GM21447 (cell line): ENCODE results near the gene OSTC.

Experiments used
- ATAC-seq: cut with Tn5 transposase; IDR thresholded peaks from one replicate; pipeline ENCODE4 v1.9.1; 2021; ENCODE audit not compliant: unreplicated experiment

OSTC gene

DNA sequence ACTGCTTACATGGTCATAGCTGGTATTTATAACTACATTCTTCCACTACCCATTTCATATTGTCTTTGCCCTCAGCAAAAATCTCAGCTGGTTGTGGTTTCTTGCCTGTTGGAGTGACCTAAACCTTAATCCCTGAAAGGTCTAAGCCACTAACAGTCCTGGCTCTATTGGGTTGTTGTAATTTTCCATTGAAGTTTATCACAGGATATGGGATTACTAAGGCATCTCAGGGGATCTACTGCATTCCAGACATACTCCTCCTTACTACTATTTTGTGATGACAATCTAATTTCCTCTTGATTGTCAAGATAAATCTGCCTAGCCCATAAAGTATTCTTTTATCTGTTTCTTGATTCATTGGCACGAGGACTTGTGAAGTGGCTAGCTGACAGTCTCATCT is 6.2 kb upstream of the OSTC start:
- no peak for ATAC-seq

- no peak for ATAC-seq
These were observed 3.7 kb upstream of the OSTC start for GRCh38 chr4:108646706-108647105.

GRCh38 chr4:108649863-108650211 is 562 bp upstream of the OSTC start:
- peak; percentile 12 for ATAC-seq

DNA sequence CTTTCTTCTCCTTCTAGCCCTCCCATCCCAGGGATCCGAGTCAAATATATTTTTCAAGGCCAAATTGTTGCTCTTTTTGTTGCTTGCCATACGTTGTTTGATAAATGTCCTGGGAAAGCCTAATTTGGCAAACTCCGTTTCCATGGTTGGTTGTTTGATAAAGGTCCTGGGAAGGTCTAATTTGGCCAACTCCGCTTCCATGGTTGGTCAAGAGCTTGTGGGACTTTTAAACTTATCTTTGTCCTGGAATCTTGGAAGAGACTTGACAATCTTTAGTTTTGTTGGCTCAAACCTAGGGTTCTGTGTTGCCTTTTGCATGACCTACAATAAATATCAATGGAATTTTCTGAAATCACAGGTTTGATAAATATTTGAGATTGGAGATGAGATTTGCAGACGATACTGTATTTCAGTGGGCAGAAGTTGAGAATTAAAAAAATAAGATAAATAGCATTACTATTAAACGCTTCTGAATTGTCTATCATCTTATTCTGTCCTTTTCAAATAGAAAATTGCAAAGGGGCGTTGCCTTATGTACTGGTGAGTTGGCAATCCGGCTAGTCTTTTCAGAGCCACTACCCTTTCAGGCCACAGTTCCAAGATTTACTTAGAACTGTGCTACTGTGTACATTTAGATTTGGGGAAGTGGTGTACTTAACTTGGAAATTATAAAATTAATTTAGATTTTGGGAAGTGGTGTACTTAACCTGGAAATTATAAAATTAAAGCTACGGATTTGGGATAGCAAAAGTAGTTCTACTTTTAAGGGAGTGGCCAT is 804 bp downstream of the OSTC start:
- ATAC-seq = no peak

GRCh38 chr4:108662629-108663028 is 12.2 kb downstream of the OSTC start:
- no peak for ATAC-seq

GRCh38 chr4:108674356-108674977 is 24.1 kb downstream of the OSTC start:
- ATAC-seq = no peak

GRCh38 chr4:108681321-108681809 is 31.0 kb downstream of the OSTC start:
- no peak for ATAC-seq

- no peak for ATAC-seq
These were observed 33.1 kb downstream of the OSTC start for GRCh38 chr4:108683479-108683878.

- ATAC-seq = no peak
These were observed 34.8 kb downstream of the OSTC start for GRCh38 chr4:108685036-108685686.

DNA sequence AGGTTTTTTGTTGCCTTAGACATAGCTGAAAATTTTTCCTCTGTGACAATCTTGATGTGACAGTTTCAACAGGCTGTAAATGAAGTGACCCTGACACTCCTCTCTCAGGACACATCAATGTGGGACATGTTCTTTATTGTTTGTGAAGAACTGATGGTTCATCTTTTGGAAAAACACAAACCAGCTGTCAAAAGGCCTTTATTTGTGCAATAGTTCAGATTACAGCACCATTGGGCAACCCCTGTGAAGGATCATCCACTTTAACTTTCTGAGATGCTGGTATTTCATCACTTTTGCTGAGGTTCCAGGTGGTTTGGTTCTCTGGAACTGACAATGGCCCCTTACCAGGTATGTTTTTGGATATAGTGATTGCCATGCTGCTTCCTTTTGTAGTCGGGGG is 40.3 kb downstream of the OSTC start:
- ATAC-seq = no peak

DNA sequence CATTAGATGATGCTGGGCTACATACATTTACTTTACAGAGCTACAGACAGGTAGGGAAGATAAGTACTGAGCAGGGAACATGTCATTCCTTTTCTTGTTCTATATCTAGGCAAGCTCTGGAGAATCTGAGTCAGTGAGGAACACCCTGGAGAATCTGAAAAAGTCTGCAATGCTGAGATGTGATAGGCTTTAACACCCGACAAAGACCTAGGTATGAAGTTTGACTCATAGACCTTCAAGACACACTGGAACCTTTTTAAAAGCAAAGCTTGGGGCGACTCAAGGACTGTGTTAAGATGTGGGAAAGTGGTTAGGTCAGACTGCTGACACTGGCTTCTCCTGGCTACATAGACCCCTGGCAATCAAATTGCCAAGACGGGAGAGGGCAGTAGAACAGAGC is 42.8 kb downstream of the OSTC start:
- no peak for ATAC-seq

DNA sequence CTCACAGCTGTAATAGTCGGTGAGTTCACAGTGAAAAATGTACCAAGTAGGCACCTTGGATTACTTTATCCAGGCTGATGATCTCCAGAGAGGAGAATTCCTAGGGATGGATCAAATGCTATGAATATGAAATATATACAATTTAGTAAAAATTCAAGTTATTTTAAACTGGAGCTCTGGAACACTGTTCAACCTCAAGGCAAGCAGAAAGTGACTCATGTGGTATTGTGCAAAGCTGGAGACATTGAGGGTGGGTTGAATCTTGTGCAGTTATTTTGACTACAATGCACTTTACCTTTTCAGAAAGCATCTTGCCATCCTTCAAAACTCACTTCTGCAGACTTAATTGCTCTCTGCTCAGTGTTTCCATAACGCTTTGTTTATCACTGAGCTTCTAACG is 43.4 kb downstream of the OSTC start:
- no peak for ATAC-seq

GRCh38 chr4:108694423-108694822 is 44.0 kb downstream of the OSTC start:
- ATAC-seq = no peak

GRCh38 chr4:108695062-108695461 is 44.7 kb downstream of the OSTC start:
- ATAC-seq = no peak

- no peak for ATAC-seq
These were observed 45.8 kb downstream of the OSTC start for GRCh38 chr4:108696160-108696559.

DNA sequence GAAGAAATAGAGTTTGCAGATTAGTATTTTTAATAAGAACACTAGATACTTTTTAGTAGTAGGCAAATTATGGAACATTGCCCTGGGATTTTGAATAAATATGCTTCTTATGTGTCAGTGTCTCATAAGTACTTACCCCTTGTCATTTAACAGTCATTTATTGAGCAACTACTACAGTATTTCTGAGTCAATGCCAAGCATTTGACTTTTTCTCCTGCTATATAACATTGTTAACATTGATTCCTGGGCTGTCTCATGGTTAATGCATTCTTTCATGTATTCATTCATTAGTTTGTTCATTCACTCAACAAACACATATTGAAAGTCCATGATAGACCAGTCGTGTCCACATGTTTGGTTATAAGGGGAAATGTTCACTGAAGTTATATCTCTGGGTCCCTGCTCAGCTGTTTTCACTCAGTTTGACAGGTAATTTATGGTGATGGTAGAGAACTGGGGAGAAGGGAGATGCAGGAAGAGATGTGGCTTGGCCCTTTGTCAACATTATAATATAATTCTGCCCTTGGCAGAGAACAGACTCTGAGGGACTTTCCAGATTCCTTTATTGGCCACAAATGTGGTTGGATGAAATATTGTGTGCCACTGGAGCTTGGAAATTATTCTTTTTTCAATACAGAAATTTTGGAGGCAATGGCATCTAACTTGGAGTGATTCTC is 49.8 kb downstream of the OSTC start:
- no peak for ATAC-seq

GRCh38 chr4:108702960-108703359 is 52.6 kb downstream of the OSTC start:
- ATAC-seq = no peak

GRCh38 chr4:108703370-108703769 is 53.0 kb downstream of the OSTC start:
- no peak for ATAC-seq

DNA sequence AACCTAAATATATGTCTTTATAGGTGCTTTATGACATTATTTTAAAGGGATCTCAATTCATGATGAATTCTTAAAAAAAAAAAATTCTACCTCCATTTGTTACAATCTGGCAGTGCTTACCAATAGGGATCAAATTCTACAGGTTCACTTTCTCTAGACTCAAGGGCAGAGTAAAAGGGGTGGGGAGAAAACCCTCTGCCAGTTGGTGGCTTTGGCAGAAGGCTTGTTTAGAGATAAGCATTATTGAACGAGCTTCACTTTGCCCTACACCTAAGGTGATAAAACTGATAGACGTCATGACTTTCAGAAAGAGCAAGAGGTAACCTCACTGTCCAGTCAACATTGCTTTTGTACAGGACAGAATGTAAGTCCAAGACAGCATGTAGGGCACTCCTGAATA is 53.6 kb downstream of the OSTC start:
- ATAC-seq = no peak

GRCh38 chr4:108706289-108706688 is 55.9 kb downstream of the OSTC start:
- ATAC-seq = no peak

DNA sequence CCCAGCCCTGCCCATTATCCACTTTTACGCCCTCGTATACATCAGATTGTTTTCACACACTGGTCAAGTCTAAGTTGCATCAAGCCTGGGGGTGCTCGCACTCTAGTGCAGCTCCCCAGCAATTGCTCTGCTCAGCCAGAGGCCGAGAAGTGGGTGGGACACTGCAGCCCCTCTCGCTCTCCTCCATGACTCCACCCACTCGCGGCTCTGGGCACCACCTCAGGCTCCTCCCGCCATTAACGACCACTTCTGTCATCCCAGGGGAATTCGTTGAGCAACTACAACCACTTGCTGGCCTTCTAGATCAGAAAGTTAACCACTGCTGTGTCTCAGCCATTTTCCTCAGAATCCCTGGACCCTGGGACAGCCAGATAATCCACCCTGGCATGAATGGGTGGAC is 58.8 kb downstream of the OSTC start:
- no peak for ATAC-seq

GRCh38 chr4:108709722-108710121 is 59.3 kb downstream of the OSTC start:
- no peak for ATAC-seq
